ENCODE measurements around the gene FGD5. TPM values are rescaled to one million over a fixed set of nuclear protein-coding genes. Genes with fewer than 3 reads are reported as not detected.
A peak's percentile ranks its signal among the peaks of the same experiment; 100 is the strongest.

FGD5 gene
- total and polyA plus RNA-seq, 4 donors: 2.5 to 61.6 (median 20.0) TPM

DNA sequence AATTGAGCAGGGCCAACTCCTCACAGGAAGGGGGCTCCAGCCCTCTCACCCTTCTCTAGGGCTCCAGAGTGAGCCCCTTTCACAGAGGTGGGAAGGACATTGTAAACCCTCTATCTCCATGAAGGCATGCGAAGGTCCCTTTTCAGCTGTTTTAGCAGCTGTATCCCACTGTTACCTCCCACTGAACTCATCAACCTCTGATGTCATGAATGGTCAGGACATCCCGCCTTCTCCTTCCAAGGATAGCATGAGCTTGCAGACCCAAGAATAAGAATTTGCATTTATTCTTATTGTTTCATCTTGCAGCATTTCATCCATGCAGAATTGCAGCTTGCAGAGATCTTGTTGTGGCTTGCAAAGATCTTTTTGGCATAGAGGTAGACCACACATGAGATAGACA lies 24.3 kb upstream of the FGD5 start:
- ATAC-seq (ENCODE audit: low FRiP score): no peak
- Histone ChIP-seq H3K4me3 (ENCODE audit: low read length in 2 of 2) (no peak overlapping the region), H3K36me3 (ENCODE audit: control insufficient read depth in 1 of 2, insufficient read depth in 2 of 2, low read length in 1 of 2) (no peaks in the 10 kb centered on the region), H3K4me1 (ENCODE audit: control insufficient read depth in 1 of 2, insufficient read depth in 2 of 2, low read length in 2 of 2) (no peaks in the 10 kb centered on the region), H3K27ac (ENCODE audit: low read depth in 1 of 2, low read length in 2 of 2) (no peak overlapping the region), H3K9me3 (ENCODE audit: control insufficient read depth, low read length) (no peaks in the 10 kb centered on the region), H3K27me3 (ENCODE audit: control insufficient read depth in 1 of 2, insufficient read depth in 2 of 2, low read length in 1 of 2) (no peaks in the 10 kb centered on the region)
- intact Hi-C loops (cut with DNase I): no loop called here
- 93% methylated on average over 2 of the region's 2 CpGs for WGBS, 2 donors
- no peak for DNase-seq

DNA sequence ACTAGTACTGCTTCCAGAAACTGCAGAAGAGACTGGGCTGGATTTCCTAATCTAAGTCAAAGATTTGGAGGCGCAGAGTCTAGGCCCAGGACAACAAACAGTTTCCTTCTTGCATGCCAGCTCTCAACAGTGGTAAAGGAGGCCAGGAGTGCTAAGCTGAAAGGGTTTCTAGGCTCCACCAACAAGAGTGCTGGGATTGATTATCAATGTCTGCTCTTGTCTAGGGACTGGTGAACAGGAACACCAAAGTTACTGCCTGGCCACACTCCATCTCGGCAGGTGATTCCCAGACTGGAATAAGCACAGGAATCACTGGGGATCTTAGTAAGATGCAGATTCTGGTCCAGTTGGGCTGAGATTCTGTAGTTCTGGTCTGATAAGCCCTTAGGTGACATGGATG lies 22.8 kb upstream of the FGD5 start:
- DNase-seq (peak in 1 of 2 donors; percentile 3), ATAC-seq (ENCODE audit: low FRiP score) (no peak)
- Histone ChIP-seq H3K36me3 (ENCODE audit: control insufficient read depth in 1 of 2, insufficient read depth in 2 of 2, low read length in 1 of 2) (no peaks in the 10 kb centered on the region), H3K27ac (ENCODE audit: low read depth in 1 of 2, low read length in 2 of 2) (no peak overlapping the region), H3K4me1 (ENCODE audit: control insufficient read depth in 1 of 2, insufficient read depth in 2 of 2, low read length in 2 of 2) (no peaks in the 10 kb centered on the region), H3K4me3 (ENCODE audit: low read length in 2 of 2) (no peak overlapping the region), H3K27me3 (ENCODE audit: control insufficient read depth in 1 of 2, insufficient read depth in 2 of 2, low read length in 1 of 2) (no peaks in the 10 kb centered on the region), H3K9me3 (ENCODE audit: control insufficient read depth, low read length) (no peaks in the 10 kb centered on the region)
- intact Hi-C loops (cut with DNase I): no loop called here
- WGBS, 2 donors: 71% methylated on average over 2 of the region's 2 CpGs

DNA sequence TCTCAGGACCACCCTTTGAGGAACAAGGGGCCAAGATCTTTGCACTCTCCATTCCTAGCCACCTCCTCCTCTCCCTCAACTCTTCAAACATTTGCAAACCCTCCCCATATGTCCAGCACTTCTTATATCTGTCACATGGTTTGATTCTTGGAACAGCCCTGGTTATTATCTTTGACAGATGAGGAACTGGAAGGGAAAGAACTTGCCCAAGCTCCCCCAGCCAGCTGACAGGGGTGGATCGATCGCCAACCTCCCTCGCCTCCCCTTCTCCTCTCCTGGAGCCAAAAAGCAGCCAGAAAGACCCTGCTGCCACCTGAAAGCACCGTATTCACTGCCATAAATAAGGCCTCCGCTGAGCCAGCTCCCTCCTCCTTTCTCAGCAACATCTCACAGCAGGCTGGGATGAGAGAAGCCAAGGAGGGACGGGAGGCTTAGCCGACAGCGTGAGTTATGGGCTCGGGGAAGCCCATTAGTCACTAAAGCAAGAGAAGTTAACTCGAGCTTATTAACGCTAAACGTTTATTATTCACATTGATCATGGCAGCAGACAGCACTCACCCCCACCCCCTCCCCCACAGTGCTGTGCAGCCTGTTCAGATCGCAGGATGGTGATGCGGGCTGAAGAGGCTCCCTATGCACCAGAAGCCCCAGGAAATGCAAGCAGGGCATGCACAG lies 22.2 kb upstream of the FGD5 start:
- intact Hi-C loops (cut with DNase I): no loop called here

GRCh38 chr3:14797731-14798130 lies 21.0 kb upstream of the FGD5 start:
- H3K36me3 ChIP-seq (ENCODE audit: control insufficient read depth in 1 of 2, insufficient read depth in 2 of 2, low read length in 1 of 2): no peaks in the 10 kb centered on the region
- no peak for ATAC-seq (ENCODE audit: low FRiP score)
- H3K4me1 ChIP-seq (ENCODE audit: control insufficient read depth in 1 of 2, insufficient read depth in 2 of 2, low read length in 2 of 2): no peaks in the 10 kb centered on the region
- WGBS, 2 donors: 84 to 87% methylated on average over 4 of the region's 4 CpGs
- no peaks in the 10 kb centered on the region for H3K27me3 ChIP-seq (ENCODE audit: control insufficient read depth in 1 of 2, insufficient read depth in 2 of 2, low read length in 1 of 2)
- no peak overlapping the region for H3K4me3 ChIP-seq (ENCODE audit: low read length in 2 of 2)
- no peaks in the 10 kb centered on the region for H3K9me3 ChIP-seq (ENCODE audit: control insufficient read depth, low read length)
- H3K27ac ChIP-seq (ENCODE audit: low read depth in 1 of 2, low read length in 2 of 2): no peak overlapping the region
- DNase-seq: no peak
- intact Hi-C loops (cut with DNase I): no loop called here

More for the DNA sequence above, 22.2 kb upstream of the FGD5 start:
- Histone ChIP-seq H3K36me3 (ENCODE audit: control insufficient read depth in 1 of 2, insufficient read depth in 2 of 2, low read length in 1 of 2) (no peaks in the 10 kb centered on the region), H3K4me3 (ENCODE audit: low read length in 2 of 2) (no peak overlapping the region), H3K9me3 (ENCODE audit: control insufficient read depth, low read length) (no peaks in the 10 kb centered on the region), H3K27me3 (ENCODE audit: control insufficient read depth in 1 of 2, insufficient read depth in 2 of 2, low read length in 1 of 2) (no peaks in the 10 kb centered on the region), H3K4me1 (ENCODE audit: control insufficient read depth in 1 of 2, insufficient read depth in 2 of 2, low read length in 2 of 2) (no peaks in the 10 kb centered on the region), H3K27ac (ENCODE audit: low read depth in 1 of 2, low read length in 2 of 2) (no peak overlapping the region)
- ATAC-seq (ENCODE audit: low FRiP score): no peak
- WGBS, 2 donors: 53 to 63% methylated on average over 14 of the region's 14 CpGs
- peak in 1 of 2 donors; percentile 28 for DNase-seq

DNA sequence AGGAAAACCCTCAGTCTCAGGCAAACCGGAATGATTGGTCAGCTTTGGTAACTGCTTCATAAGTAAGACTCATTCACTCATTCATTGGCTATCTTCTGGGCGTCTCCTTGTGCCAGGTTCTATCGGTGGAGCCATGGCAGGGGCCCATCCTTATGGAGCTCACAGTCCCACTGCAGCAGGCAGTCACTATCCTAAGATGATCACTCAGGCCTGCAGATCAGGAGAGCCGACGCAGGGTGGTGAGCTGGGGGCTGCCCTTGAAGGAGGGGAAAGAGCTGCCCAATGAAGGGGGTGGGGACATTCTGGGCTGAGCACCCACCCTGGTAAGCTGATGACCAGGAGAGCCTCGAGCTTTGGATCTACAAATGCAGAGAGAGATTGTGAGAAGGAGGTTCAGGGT lies 20.5 kb upstream of the FGD5 start:
- DNase-seq (peak in 1 of 2 donors; percentile 45), ATAC-seq (ENCODE audit: low FRiP score) (no peak)
- Histone ChIP-seq H3K4me3 (ENCODE audit: low read length in 2 of 2) (no peak overlapping the region), H3K27me3 (ENCODE audit: control insufficient read depth in 1 of 2, insufficient read depth in 2 of 2, low read length in 1 of 2) (no peaks in the 10 kb centered on the region), H3K27ac (ENCODE audit: low read depth in 1 of 2, low read length in 2 of 2) (no peak overlapping the region), H3K4me1 (ENCODE audit: control insufficient read depth in 1 of 2, insufficient read depth in 2 of 2, low read length in 2 of 2) (no peaks in the 10 kb centered on the region), H3K36me3 (ENCODE audit: control insufficient read depth in 1 of 2, insufficient read depth in 2 of 2, low read length in 1 of 2) (no peaks in the 10 kb centered on the region), H3K9me3 (ENCODE audit: control insufficient read depth, low read length) (no peaks in the 10 kb centered on the region)
- WGBS, 2 donors: 74 to 83% methylated on average over 6 of the region's 6 CpGs
- intact Hi-C loops (cut with DNase I): no loop called here

DNA sequence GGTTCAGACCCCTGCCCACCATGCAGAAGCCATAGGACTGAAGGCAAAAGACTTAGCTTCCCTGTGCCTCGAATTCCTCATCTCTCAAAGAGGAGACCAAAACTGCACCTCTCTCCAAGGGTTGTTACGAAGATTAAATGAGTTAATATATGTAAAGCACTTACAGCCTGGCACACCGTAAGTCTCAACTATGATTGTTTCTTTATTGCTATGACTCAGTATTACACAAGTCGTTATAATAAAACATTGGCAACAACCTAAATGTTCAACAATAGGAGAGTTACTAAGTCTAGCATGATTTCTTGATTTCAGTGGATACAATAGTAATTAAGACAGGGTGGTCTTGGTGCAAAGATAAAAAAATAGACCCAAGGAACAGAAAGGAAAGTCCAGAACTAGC lies 19.6 kb upstream of the FGD5 start:
- ATAC-seq (ENCODE audit: low FRiP score) (no peak), DNase-seq (no peak)
- H3K36me3 ChIP-seq (ENCODE audit: control insufficient read depth in 1 of 2, insufficient read depth in 2 of 2, low read length in 1 of 2): no peaks in the 10 kb centered on the region
- intact Hi-C loops (cut with DNase I): no loop called here
- no peak overlapping the region for H3K4me3 ChIP-seq (ENCODE audit: low read length in 2 of 2)
- WGBS, 2 donors: 73 to 85% methylated on average over 4 of the region's 4 CpGs
- no peaks in the 10 kb centered on the region for H3K9me3 ChIP-seq (ENCODE audit: control insufficient read depth, low read length)
- no peaks in the 10 kb centered on the region for H3K27me3 ChIP-seq (ENCODE audit: control insufficient read depth in 1 of 2, insufficient read depth in 2 of 2, low read length in 1 of 2)
- no peaks in the 10 kb centered on the region for H3K4me1 ChIP-seq (ENCODE audit: control insufficient read depth in 1 of 2, insufficient read depth in 2 of 2, low read length in 2 of 2)
- H3K27ac ChIP-seq (ENCODE audit: low read depth in 1 of 2, low read length in 2 of 2): no peak overlapping the region

- Histone ChIP-seq H3K4me3 (ENCODE audit: low read length in 2 of 2) (no peak overlapping the region), H3K4me1 (ENCODE audit: control insufficient read depth in 1 of 2, insufficient read depth in 2 of 2, low read length in 2 of 2) (no peaks in the 10 kb centered on the region), H3K9me3 (ENCODE audit: control insufficient read depth, low read length) (no peaks in the 10 kb centered on the region), H3K36me3 (ENCODE audit: control insufficient read depth in 1 of 2, insufficient read depth in 2 of 2, low read length in 1 of 2) (no peaks in the 10 kb centered on the region), H3K27me3 (ENCODE audit: control insufficient read depth in 1 of 2, insufficient read depth in 2 of 2, low read length in 1 of 2) (no peaks in the 10 kb centered on the region), H3K27ac (ENCODE audit: low read depth in 1 of 2, low read length in 2 of 2) (no peak overlapping the region)
- intact Hi-C loops (cut with DNase I): no loop called here
- DNase-seq (peak in 1 of 2 donors; percentile 9), ATAC-seq (ENCODE audit: low FRiP score) (no peak)
- WGBS, 2 donors: 94% methylated on average over 9 of the region's 9 CpGs
Measured at GRCh38 chr3:14801031-14801430, 17.7 kb upstream of the FGD5 start.

DNA sequence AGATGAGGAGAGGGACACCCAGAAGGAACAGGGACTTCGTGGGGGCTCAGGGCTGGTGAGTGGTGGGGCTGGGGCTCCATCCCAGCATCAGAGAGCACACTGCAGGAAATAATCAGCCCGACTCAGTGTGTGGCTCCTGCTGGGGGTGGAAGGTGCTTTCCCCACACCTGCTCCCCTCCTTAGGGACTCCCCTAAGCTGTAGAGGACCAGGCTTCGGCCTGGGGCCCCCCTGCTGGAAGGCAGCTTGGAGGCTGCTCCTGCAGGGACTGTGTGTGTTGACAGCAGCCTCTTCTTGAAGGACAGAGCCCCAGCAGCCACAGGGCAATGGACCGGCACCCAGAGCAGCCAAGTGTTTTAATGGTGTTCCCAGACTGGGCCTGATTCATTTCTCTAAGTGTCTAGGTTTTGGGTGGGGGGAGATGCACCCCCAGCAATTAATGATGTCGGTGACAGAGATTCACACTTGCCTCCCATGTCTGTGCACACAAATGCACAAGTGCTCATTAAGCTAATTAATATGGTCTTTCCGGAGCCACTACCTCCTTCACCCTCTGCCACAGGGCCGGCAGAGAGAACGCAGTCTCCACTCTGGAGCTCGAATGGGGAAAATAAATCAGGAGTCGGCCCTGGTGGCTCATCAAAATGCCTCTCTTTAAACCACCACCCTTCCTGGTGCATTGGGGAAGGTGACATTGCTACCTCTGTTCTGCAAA lies 16.9 kb upstream of the FGD5 start:
- DNase-seq (peak in 1 of 2 donors; percentile 34), ATAC-seq (ENCODE audit: low FRiP score) (no peak)
- H3K36me3 ChIP-seq (ENCODE audit: control insufficient read depth in 1 of 2, insufficient read depth in 2 of 2, low read length in 1 of 2): no peaks in the 10 kb centered on the region
- no peak overlapping the region for H3K4me3 ChIP-seq (ENCODE audit: low read length in 2 of 2)
- WGBS, 2 donors: 81 to 82% methylated on average over 10 of the region's 10 CpGs
- H3K27ac ChIP-seq (ENCODE audit: low read depth in 1 of 2, low read length in 2 of 2): no peak overlapping the region
- H3K27me3 ChIP-seq (ENCODE audit: control insufficient read depth in 1 of 2, insufficient read depth in 2 of 2, low read length in 1 of 2): no peaks in the 10 kb centered on the region
- H3K9me3 ChIP-seq (ENCODE audit: control insufficient read depth, low read length): no peaks in the 10 kb centered on the region
- H3K4me1 ChIP-seq (ENCODE audit: control insufficient read depth in 1 of 2, insufficient read depth in 2 of 2, low read length in 2 of 2): no peaks in the 10 kb centered on the region
- intact Hi-C loops (cut with DNase I): no loop called here

DNA sequence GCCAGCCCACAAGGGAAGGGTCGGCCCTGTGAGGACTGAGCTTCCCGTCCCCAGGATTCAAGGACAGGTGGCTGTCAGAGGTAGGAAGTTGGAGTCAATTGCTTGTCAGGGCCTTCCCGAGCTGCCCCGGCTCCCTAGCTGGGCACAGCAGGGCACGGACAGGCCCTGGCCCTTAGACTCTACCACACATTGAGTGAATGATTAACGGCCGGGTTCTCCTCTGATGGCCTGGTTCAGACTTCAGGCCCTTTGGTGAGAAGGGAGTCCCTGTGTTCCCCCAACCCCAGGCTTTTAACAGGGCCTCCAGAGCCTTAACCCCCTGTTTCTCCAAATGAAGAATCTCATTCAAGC lies 16.4 kb upstream of the FGD5 start:
- Histone ChIP-seq H3K36me3 (ENCODE audit: control insufficient read depth in 1 of 2, insufficient read depth in 2 of 2, low read length in 1 of 2) (no peaks in the 10 kb centered on the region), H3K4me1 (ENCODE audit: control insufficient read depth in 1 of 2, insufficient read depth in 2 of 2, low read length in 2 of 2) (no peaks in the 10 kb centered on the region), H3K27ac (ENCODE audit: low read depth in 1 of 2, low read length in 2 of 2) (no peak overlapping the region), H3K27me3 (ENCODE audit: control insufficient read depth in 1 of 2, insufficient read depth in 2 of 2, low read length in 1 of 2) (no peaks in the 10 kb centered on the region), H3K4me3 (ENCODE audit: low read length in 2 of 2) (no peak overlapping the region), H3K9me3 (ENCODE audit: control insufficient read depth, low read length) (no peaks in the 10 kb centered on the region)
- intact Hi-C loops (cut with DNase I): no loop called here
- no peak for DNase-seq
- ATAC-seq (ENCODE audit: low FRiP score): no peak
- WGBS, 2 donors: 92 to 93% methylated on average over 7 of the region's 7 CpGs

Data from aorta (tissue), 5 donors.